ENCODE measurements around the gene SUMF2.
"Not testable (repeated sequence)": the region's sequence is repeated elsewhere in the genome, so short reads cannot be mapped to it uniquely, and the experiment has no call there.

SUMF2 gene

GRCh38 chr7:56062382-56062781, 1.7 kb upstream of the SUMF2 start:
- no peak for DNase-seq

GRCh38 chr7:56063500-56063881, 595 bp upstream of the SUMF2 start:
- no peak for DNase-seq

DNA sequence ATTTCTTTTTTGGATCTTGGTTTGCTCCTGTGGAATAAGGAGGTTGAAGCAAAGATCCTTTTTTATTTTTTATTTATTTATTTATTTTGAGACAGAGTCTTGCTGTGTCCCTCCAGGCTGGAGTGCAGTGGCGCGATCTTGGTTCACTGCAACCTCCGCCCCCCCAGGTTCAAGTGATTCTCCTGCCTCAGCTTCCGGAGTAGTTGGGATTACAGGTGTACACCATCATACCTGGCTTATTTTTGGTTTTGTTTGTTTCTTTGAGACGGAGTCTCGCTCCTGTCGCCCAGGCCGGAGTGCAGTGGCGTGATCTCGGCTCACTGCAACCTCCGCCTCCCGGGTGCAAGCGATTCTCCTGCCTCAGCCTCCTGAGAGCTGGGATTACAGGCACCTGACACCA, 2.3 kb downstream of the SUMF2 start:
- not testable (repeated sequence) for DNase-seq

- DNase-seq, result peak in 54 of 56 donors; percentile 11 to 80 (median 60)
Observed at GRCh38 chr7:56074371-56074791, 10.3 kb downstream of the SUMF2 start.

GRCh38 chr7:56077681-56078080, 13.6 kb downstream of the SUMF2 start:
- DNase-seq, result no peak

- no peak for DNase-seq
Observed at GRCh38 chr7:56078196-56078595, 14.1 kb downstream of the SUMF2 start.

- peak in 53 of 56 donors; percentile 18 to 84 (median 69) for DNase-seq
Observed at GRCh38 chr7:56079450-56080185, 15.5 kb downstream of the SUMF2 start.

GRCh38 chr7:56080726-56081435, 16.8 kb downstream of the SUMF2 start:
- DNase-seq, result not testable (repeated sequence)

DNA sequence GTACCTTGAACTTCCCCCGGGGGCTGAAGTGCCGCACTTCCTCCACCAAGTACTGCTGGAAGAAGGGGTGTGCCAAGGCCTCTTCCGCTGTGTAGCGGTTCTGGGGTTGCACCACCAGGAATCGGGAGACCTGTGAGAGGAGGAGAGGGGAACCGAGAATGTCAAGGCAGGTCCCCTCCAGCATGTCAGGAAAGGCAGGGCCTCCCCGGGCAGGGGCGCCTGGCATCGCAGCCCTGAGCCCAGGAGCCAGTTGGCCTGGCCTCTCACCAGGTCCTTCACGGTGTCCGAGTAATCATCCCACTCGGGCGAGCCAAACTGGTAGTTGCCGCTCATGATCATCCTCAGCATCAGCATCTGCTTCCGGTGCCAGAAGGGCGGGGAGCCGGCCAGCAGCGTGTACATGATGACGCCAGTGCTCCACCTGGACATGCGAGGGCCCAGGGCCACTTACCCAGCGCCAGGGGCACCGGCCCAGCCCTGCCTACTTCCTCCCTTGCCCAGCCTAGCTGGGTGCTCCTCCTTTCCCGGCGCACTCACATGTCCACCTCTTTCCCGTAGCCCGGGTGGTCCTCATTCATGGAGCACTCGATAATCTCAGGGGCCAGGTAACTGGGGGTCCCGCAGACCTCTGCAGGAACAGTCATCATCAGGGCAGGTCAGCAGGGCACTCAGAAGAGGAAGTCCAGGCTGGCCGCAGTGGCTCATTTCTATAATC, 17.7 kb downstream of the SUMF2 start:
- no peak for DNase-seq

GRCh38 chr7:56083150-56083785, 19.2 kb downstream of the SUMF2 start:
- DNase-seq, result peak in 46 of 56 donors; percentile 1 to 73 (median 38)

GRCh38 chr7:56086761-56087160, 22.7 kb downstream of the SUMF2 start:
- DNase-seq, result no peak

- no peak for DNase-seq
Observed at GRCh38 chr7:56087445-56087844, 23.4 kb downstream of the SUMF2 start.

DNA sequence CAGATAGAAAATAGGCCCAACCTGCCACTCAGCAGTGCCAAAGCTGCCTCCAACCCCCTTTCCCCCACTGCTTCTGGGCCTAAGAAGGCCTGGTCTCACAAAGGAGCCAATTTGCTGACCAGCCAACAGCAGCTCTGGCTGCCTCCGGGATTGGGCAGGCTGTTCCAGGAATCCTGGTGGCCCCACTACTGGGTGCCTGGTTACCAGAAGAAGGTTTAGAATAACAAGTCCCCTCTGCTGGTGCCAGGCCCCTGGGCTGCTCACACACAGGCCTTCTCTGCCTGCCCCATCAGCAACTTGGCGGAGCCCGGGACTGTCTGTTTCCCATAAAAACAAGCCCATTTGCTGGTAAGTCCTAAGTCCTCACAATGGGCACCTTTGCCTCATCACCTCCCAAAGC, 27.5 kb downstream of the SUMF2 start:
- DNase-seq, result peak in 52 of 56 donors; percentile 3 to 88 (median 48)

DNA sequence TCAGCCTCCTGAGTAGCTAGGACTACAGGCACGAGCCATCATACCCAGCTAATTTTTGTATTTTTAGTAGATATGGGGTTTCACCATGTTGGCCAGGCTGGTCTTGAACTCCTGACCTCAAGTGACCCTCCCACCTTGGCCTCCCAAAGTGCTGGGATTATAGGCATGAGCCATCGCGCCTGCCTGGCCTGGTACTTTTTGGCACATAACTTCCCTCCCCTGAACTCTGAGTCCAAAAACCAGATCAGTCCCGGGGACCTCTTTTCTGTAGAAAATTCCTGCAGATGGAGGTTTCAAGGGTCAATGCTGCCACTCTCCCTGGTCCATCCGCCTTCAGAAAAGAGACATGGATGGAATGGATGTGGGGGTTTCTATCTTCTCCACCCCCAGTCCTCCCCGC, 28.3 kb downstream of the SUMF2 start:
- DNase-seq, result not testable (repeated sequence)

GRCh38 chr7:56092789-56093531, 28.9 kb downstream of the SUMF2 start, which contains the start of gene PHKG1:
TSS of gene PHKG1 (minus strand) at chr7:56092952. CDS start at chr7:56088941, 4,011 bp downstream.
- DNase-seq, result peak; percentile 12 to 86 (median 65)

DNA sequence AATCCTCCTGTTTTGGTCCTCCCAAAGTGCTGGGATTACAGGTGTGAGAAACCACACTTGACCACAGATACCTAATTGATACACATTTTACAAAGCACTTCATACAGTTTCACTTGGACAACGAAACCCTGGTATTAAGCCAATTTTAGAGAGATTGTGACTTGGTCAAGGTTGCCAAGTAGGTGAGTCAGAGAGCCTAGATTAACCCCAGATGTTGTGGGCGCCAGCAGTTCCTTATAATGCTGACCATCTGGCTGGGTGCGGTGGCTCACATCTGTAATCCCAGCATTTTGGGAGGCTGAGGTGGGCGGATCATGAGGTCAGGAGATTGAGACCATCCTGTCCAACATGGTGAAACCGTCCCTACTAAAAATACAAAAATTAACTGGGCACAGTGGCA, 33.6 kb downstream of the SUMF2 start:
- DNase-seq, result no peak

DNA sequence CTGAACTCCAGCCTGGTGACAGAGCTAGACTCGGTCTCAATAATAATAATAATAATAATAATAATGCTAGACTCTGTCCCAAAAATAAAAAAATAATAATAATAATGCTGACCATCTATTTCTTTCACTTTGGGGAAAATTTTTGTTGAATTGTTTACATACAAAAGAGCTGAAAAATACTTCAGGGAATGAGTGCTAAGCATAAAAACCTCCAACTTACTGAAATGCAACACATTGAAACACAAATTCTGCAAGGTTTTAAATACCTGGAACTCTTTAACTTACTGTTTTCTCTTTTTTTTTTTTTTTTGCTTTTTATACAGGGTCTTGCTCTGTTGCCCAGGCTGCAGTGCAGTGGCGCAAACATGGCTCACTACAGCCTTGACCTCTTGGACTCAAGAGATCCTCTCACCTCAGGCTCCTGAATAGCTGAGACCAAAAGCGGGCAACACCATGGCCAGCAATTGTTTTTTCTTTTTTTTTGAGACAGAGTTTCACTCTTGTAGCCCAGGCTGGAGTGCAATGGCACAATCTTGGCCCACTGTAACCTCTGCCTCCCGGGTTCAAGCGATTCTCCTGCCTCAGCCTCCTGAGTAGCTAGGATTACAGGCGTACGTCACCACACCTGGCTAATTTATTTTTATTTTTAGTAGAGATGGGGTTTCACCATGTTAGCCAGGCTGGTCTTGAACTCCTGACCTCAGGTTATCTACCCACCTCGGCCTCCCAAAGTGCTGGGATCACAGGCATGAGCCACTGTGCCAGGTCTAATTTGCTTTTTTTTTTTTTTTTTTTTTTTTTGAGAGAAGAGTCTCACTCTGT, 34.3 kb downstream of the SUMF2 start:
- not testable (repeated sequence) for DNase-seq

DNA sequence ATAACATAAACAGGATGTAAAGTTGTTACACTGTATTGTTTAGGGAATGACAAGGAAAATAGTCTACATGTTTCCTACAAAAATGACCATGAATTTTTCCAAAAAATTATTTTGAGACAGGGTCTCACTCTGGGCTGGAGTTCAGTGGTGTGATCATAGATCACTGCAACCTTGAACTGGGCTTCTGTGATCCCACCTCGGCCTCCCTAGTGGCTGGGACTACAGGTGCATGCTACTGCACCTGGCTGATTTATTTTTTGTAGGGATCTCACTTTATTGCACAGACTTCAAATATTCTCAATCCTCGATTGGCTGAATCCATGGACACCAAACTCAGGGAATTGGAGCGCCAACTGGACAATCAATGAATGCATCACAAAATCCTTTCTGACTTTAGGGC, 35.6 kb downstream of the SUMF2 start:
- DNase-seq, result no peak

GRCh38 chr7:56104138-56104537, 40.1 kb downstream of the SUMF2 start:
- not testable (repeated sequence) for DNase-seq

DNA sequence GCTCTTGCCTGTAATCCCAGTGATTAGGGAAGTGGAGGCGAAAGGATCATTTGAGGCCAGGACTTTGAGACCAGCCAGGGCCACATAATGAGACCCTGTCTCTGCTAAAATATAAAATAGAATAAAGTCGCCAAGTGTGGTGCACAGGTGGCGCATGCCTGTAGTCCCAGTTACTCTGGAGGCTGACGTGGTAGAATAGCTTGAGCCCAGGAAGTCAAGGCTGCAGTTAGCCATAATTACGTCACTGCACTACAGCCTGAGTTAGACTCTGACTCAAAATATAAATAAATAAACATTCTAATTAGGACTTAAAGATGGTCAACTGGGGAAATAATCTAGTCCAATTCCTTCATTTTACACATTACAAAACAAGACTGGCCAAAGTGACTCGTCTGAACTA, 41.4 kb downstream of the SUMF2 start:
- peak in 1 of 56 donors; percentile 5 for DNase-seq
